Thymus (tissue), 11 donors: ENCODE data around the gene MTMR1. TPM values are rescaled to one million over a fixed set of nuclear protein-coding genes. Genes with fewer than 3 reads are reported as not detected.

Experiments used
- DNase-seq, 9 donors: peaks; one replicate each; pipeline ENCODE4 v3.0.0-alpha.2; 2013; ENCODE audit warnings: low spot score in 9 of 9, low read depth in 6 of 9, missing footprints in 1 of 9
- H3K27ac ChIP-seq, 2 donors: one replicate each; pipeline ENCODE4 v1.5.1; 2013; ENCODE audit warnings: control low read depth in 1 of 2, low read depth in 1 of 2, low read length in 1 of 2, mild to moderate bottlenecking in 1 of 2, moderate library complexity in 1 of 2
- H3K27me3 ChIP-seq, 2 donors: one replicate each; pipeline ENCODE4 v1.5.1; 2013; ENCODE audit warnings: low read length in 1 of 2; ENCODE audit not compliant: control insufficient read depth in 2 of 2, insufficient read depth in 1 of 2
- H3K36me3 ChIP-seq, 2 donors: one replicate each; pipeline ENCODE4 v1.5.1; 2013; ENCODE audit warnings: low read length in 1 of 2, mild to moderate bottlenecking in 1 of 2, moderate library complexity in 1 of 2; ENCODE audit not compliant: control insufficient read depth in 2 of 2, insufficient read depth in 2 of 2
- H3K4me1 ChIP-seq, 2 donors: one replicate each; pipeline ENCODE4 v1.5.1; 2013; ENCODE audit warnings: low read length in 2 of 2; ENCODE audit not compliant: control insufficient read depth in 2 of 2, insufficient read depth in 2 of 2
- H3K4me3 ChIP-seq, 2 donors: one replicate each; pipeline ENCODE4 v1.5.1; 2013; ENCODE audit warnings: low read length in 2 of 2, control low read depth in 1 of 2, mild to moderate bottlenecking in 1 of 2
- H3K9me3 ChIP-seq, 2 donors: one replicate each; pipeline ENCODE4 v1.5.1; 2013; ENCODE audit warnings: low read length in 1 of 2, mild to moderate bottlenecking in 1 of 2; ENCODE audit not compliant: control insufficient read depth in 2 of 2, insufficient read depth in 1 of 2
- WGBS: extraction: QIAGEN DNeasy Blood & Tissue Kit; methylation state at CpG from one replicate; pipeline ENCODE4 v1.1.7; 2013; 5-methylcytosine and 5-hydroxymethylcytosine counted together
- polyA plus RNA-seq: library from polyadenylated mRNA; stranded (reverse); fragments of 200-250 nt; gene quantifications from one replicate; pipeline ENCODE4 v1.2.3, GENCODE V29; 2013
- total RNA-seq: library from RNA; stranded (reverse); fragments of 120-200 nt; gene quantifications from one replicate; pipeline ENCODE4 v1.2.4, GENCODE V29; 2013
- donor health status: healthy.

MTMR1 gene
- total and polyA plus RNA-seq, 2 donors, result 23.1 to 34.5 TPM

- Histone ChIP-seq H3K27ac (no peak overlapping the region), H3K4me3 (no peak overlapping the region), H3K9me3 (no peaks in the 10 kb centered on the region), H3K36me3 (peaks cover 0 to 17% of the 10 kb centered on the region in 2 donors), H3K27me3 (no peaks in the 10 kb centered on the region), H3K4me1 (no peaks in the 10 kb centered on the region)
- WGBS, result 100% methylated on average over 1 of the region's 1 CpG
- no peak for DNase-seq
These were observed 9.9 kb downstream of the MTMR1 start for GRCh38 chrX:150702966-150703694.

- Histone ChIP-seq H3K4me3 (no peak overlapping the region), H3K4me1 (no peaks in the 10 kb centered on the region), H3K9me3 (no peaks in the 10 kb centered on the region), H3K27me3 (no peaks in the 10 kb centered on the region), H3K27ac (no peak overlapping the region), H3K36me3 (peaks cover 0 to 17% of the 10 kb centered on the region in 2 donors)
- no peak for DNase-seq
These were observed 10.4 kb downstream of the MTMR1 start for GRCh38 chrX:150703695-150703974.

GRCh38 chrX:150704030-150704613 is 10.9 kb downstream of the MTMR1 start:
- H3K36me3 ChIP-seq, result peaks cover 0 to 21% of the 10 kb centered on the region in 2 donors
- no peak overlapping the region for H3K4me3 ChIP-seq
- H3K27ac ChIP-seq, result no peak overlapping the region
- 94% methylated on average over 3 of the region's 3 CpGs for WGBS
- H3K4me1 ChIP-seq, result no peaks in the 10 kb centered on the region
- no peaks in the 10 kb centered on the region for H3K27me3 ChIP-seq
- DNase-seq, result no peak
- no peaks in the 10 kb centered on the region for H3K9me3 ChIP-seq

DNA sequence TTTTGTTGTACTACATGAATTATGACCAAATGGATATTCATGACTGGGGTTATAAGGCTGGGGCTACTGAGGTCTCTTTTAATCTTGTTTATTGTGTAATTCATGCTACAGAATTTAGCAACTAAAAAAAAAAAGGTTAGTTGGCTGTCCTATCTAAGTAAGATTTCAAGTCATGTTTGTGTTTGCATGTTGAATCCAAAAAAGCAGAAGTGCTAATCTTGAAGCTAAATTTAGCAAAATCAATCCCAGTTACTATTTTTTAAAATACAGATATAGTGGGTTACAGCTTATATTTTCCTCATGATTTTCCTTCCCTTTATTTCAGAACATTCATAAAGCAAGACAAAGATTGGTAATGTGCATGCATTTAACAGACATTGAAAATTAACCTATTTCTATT is 19.4 kb downstream of the MTMR1 start:
- Histone ChIP-seq H3K27ac (no peak overlapping the region), H3K4me3 (no peak overlapping the region), H3K36me3 (peaks cover 0 to 7% of the 10 kb centered on the region in 2 donors), H3K4me1 (no peaks in the 10 kb centered on the region), H3K9me3 (no peaks in the 10 kb centered on the region), H3K27me3 (no peaks in the 10 kb centered on the region)
- DNase-seq, result no peak

GRCh38 chrX:150715184-150715583 is 22.0 kb downstream of the MTMR1 start:
- Histone ChIP-seq H3K4me1 (no peaks in the 10 kb centered on the region), H3K27me3 (no peaks in the 10 kb centered on the region), H3K27ac (no peak overlapping the region), H3K9me3 (no peaks in the 10 kb centered on the region), H3K4me3 (no peak overlapping the region), H3K36me3 (peaks cover 0 to 19% of the 10 kb centered on the region in 2 donors)
- WGBS, result over 99% methylated on average over 3 of the region's 3 CpGs
- DNase-seq, result no peak

DNA sequence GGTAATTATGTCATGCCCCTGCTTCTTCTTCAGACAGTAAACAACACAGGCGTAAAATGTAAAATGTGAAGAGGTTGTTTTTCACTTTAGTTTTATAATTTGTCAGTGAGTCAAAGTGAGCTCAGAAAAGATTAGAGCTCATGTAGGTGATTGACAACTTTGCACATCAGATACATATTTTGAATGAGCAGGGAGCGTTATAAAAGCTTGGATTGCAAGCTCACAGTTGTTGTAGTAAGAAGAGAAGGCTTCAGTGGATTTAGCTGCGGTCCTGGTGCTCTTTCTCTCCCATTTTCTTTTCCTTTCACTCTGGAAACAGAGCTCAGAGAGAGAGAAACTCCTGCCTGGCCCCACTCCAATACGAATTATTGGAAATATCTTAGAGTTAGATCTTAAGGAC is 26.4 kb downstream of the MTMR1 start:
- Histone ChIP-seq H3K27ac (no peak overlapping the region), H3K27me3 (no peaks in the 10 kb centered on the region), H3K36me3 (peaks cover 0 to 19% of the 10 kb centered on the region in 2 donors), H3K9me3 (no peaks in the 10 kb centered on the region), H3K4me1 (no peaks in the 10 kb centered on the region), H3K4me3 (no peak overlapping the region)
- DNase-seq, result no peak
- WGBS, result 98% methylated on average over 4 of the region's 4 CpGs

GRCh38 chrX:150729956-150730355 is 36.8 kb downstream of the MTMR1 start:
- H3K27ac ChIP-seq, result no peak overlapping the region
- no peak for DNase-seq
- no peak overlapping the region for H3K4me3 ChIP-seq
- WGBS, result 93% methylated on average over 5 of the region's 5 CpGs
- no peaks in the 10 kb centered on the region for H3K9me3 ChIP-seq
- H3K27me3 ChIP-seq, result no peaks in the 10 kb centered on the region
- H3K36me3 ChIP-seq, result peaks cover 34 to 50% of the 10 kb centered on the region in 2 donors
- no peaks in the 10 kb centered on the region for H3K4me1 ChIP-seq

GRCh38 chrX:150730719-150731118 is 37.5 kb downstream of the MTMR1 start:
- Histone ChIP-seq H3K4me3 (no peak overlapping the region), H3K36me3 (peaks cover 38 to 54% of the 10 kb centered on the region in 2 donors), H3K4me1 (no peaks in the 10 kb centered on the region), H3K27ac (no peak overlapping the region), H3K9me3 (no peaks in the 10 kb centered on the region), H3K27me3 (no peaks in the 10 kb centered on the region)
- no peak for DNase-seq
- 98% methylated on average over 6 of the region's 6 CpGs for WGBS

GRCh38 chrX:150731795-150732194 is 38.6 kb downstream of the MTMR1 start:
- WGBS, result 97% methylated on average over 3 of the region's 3 CpGs

More at GRCh38 chrX:150731795-150732194, 38.6 kb downstream of the MTMR1 start:
- peaks cover 46 to 60% of the 10 kb centered on the region in 2 donors for H3K36me3 ChIP-seq
- H3K27ac ChIP-seq, result no peak overlapping the region
- no peaks in the 10 kb centered on the region for H3K9me3 ChIP-seq
- DNase-seq, result no peak
- H3K4me1 ChIP-seq, result no peaks in the 10 kb centered on the region
- H3K27me3 ChIP-seq, result no peaks in the 10 kb centered on the region
- no peak overlapping the region for H3K4me3 ChIP-seq
